Measurements from ENCODE around the gene TBX1.

Gene TBX1

GRCh38 chr22:19760058-19760950 is at the start of gene TBX1:
Gene TBX1 (plus strand): TSS chr22:19760778. CDS start chr22:19760844, 66 bp downstream.
- no peak for DNase-seq

DNA sequence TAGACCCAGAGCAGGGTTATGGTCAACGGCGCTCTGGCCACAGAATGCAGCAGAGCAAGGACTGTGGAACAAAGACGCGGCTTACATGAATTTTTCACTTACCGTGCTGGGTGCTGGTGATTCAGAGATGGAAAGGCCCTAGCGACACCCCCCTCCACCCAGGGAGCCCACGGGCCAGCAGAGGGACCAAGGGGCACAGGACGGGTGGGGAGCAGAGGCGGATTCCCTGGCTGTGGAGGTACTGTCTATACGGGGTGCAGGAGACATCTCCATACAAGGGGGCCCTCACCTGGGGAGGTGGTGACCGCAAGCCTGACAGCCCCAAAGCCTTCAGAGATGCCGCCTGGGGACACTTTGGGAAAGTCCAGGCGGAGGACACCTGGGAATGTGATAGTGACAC is 47.3 kb upstream of the TBX1 start:
- DNase-seq: no peak

GRCh38 chr22:19713650-19714311 is 46.8 kb upstream of the TBX1 start:
- no peak for DNase-seq

GRCh38 chr22:19714312-19715187 is 46.0 kb upstream of the TBX1 start, which contains the start of gene SEPTIN5:
Gene SEPTIN5 (plus strand): TSS chr22:19714503. CDS start chr22:19714589, 86 bp downstream.
- no peak for DNase-seq

DNA sequence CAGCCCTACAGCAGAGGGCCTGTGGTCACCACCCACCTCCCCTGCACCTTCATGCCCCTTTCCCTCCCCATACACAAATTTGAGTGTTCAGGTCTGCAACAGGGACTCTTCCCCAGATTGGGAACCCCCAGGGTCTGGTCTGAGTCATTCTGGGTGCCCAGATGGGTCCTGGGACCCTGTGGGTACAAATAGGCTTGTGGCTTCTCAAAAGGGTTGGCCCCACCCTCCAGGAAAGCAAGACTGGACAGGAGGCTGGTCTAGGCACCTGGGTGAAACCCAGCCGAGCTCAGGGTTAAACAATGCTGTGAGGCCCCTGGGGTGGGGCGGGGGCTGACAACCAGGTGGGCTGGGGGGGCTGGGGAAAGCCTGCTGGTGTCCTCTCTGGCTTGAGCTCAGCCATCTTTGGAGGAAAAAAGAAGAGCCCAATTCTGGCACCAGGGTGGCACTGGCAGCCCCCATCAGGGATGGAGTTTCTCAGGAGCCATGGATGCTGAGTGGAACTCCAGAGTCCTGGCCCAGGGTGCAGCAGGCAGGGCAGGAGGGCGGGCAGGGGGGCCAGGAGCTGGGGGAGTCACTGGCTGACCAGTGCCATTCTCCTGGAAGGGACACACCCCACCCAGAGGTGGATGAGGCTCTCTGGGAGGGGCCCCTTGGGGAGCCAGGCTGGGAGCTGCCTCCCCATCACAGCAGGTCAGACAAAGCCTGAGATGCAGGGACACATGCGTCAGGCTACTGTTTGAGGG is 45.2 kb upstream of the TBX1 start:
- no peak for DNase-seq

- no peak for DNase-seq
Observed at GRCh38 chr22:19716041-19716828, 44.3 kb upstream of the TBX1 start.

- no peak for DNase-seq
Observed at GRCh38 chr22:19716829-19717105, 43.8 kb upstream of the TBX1 start.

GRCh38 chr22:19717181-19717580 is 43.4 kb upstream of the TBX1 start:
- DNase-seq: no peak

- DNase-seq: no peak
Observed at GRCh38 chr22:19717691-19718455, 42.7 kb upstream of the TBX1 start.

DNA sequence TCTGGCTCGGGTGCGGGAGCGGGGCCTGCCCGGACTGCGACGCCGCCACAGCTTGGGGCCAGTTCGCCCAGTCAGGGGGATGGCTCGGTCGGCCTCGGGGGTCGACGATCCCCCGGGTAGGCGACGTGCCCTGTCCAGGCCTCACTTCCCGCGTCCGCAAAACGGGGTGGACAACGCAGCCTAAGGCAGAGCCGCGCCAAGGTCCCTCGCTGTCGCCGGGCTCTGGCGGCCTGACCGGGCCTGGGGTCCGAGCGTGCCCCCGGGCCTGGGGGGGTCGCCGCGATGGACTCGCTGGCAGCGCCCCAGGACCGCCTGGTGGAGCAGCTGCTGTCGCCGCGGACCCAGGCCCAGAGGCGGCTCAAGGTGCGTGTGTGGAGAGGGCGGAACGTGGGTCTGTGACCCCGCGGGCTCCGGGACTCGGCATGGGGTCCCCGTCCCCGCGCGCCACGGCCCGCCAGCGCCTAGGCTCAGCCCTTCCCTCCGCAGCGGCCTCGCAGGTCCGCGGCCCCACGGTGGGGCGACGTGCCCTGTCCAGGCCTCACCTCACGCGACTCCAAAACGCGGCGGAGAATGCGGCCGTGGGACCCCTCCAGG is 42.0 kb upstream of the TBX1 start:
- no peak for DNase-seq

- DNase-seq: no peak
Observed at GRCh38 chr22:19719050-19719482, 41.5 kb upstream of the TBX1 start.

DNA sequence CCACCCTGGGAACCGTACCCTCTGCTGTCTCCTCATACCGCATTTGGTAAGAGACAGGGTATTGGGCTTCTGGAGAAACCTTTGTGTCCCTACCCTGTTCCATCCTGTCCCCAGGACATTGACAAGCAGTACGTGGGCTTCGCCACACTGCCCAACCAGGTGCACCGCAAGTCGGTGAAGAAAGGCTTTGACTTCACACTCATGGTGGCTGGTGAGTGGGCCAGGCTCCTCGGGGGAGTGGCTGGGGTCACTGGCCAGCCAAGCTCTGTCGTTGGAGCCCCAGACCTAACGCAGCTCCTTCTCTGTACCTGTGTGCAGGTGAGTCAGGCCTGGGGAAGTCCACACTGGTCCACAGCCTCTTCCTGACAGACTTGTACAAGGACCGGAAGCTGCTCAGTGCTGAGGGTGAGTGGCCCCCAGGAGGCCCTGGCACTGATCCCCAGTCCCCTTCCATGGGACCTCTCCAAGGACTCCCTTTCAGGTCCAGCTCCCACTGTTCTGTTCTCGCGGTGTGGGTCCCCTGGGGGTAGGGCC is 41.0 kb upstream of the TBX1 start:
- DNase-seq: no peak

DNA sequence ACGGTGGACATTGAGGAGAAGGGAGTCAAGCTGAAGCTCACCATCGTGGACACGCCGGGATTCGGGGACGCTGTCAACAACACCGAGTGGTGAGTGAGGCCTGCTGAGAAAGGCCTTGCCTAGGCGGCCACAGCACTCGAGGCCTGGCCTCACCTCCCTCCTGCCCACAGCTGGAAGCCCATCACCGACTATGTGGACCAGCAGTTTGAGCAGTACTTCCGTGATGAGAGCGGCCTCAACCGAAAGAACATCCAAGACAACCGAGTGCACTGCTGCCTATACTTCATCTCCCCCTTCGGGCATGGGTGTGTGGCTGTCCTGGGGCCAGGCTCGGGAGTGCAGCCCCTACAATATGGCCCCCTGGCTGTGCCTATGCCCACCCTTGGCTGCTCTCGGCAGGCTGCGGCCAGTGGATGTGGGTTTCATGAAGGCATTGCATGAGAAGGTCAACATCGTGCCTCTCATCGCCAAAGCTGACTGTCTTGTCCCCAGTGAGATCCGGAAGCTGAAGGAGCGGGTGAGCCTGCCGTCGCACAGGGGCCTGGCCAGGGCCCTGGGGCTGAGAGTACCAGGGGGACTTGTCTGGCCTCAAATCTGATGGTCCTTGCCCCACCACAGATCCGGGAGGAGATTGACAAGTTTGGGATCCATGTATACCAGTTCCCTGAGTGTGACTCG is 40.3 kb upstream of the TBX1 start:
- DNase-seq: no peak

GRCh38 chr22:19720999-19721329 is 39.6 kb upstream of the TBX1 start:
- no peak for DNase-seq

GRCh38 chr22:19721330-19722177 is 39.0 kb upstream of the TBX1 start:
- no peak for DNase-seq

GRCh38 chr22:19722178-19722981 is 38.2 kb upstream of the TBX1 start:
- DNase-seq: no peak

- DNase-seq: no peak
Observed at GRCh38 chr22:19722982-19723231, 37.7 kb upstream of the TBX1 start.
